Spinal cord (tissue), 10 donors: ENCODE measurements around the gene CAPS. TPM values are rescaled to one million over a fixed set of nuclear protein-coding genes. Genes with fewer than 3 reads are reported as not detected.

Source experiments
- DNase-seq, 6 donors: peaks; one replicate each; pipeline versions ENCODE4 v3.0.0 to v3.0.0-alpha.2; 2013 to 2015; ENCODE audit warnings: low spot score in 6 of 6, low read depth in 4 of 6
- H3K27ac ChIP-seq: one replicate; pipeline ENCODE4 v1.5.1; 2013; ENCODE audit warnings: low read depth, low read length, control low read depth
- H3K27me3 ChIP-seq: one replicate; pipeline ENCODE4 v1.6.1; 2013; ENCODE audit warnings: low read length; ENCODE audit not compliant: control insufficient read depth, insufficient read depth
- H3K36me3 ChIP-seq: one replicate; pipeline ENCODE4 v1.6.1; 2013; ENCODE audit warnings: low read length; ENCODE audit not compliant: control insufficient read depth, insufficient read depth
- H3K4me1 ChIP-seq: one replicate; pipeline ENCODE4 v1.6.1; 2013; ENCODE audit warnings: low read length; ENCODE audit not compliant: control insufficient read depth, insufficient read depth
- H3K4me3 ChIP-seq: one replicate; pipeline ENCODE4 v1.5.1; 2013; ENCODE audit warnings: low read depth, low read length, control low read depth
- H3K9me3 ChIP-seq: one replicate; pipeline ENCODE4 v1.6.1; 2013; ENCODE audit warnings: low read length; ENCODE audit not compliant: control insufficient read depth, insufficient read depth
- WGBS: methylation state at CpG from one replicate; pipeline ENCODE4 v1.1.5; 2013; ENCODE audit warnings: missing lambda C conversion rate; ENCODE audit not compliant: insufficient coverage; 5-methylcytosine and 5-hydroxymethylcytosine counted together
- polyA plus RNA-seq, 2 donors: library from polyadenylated mRNA; unstranded; fragments of 120-200 nt; gene quantifications; one replicate each; pipeline ENCODE4 v1.2.1, GENCODE V29; 2013; ENCODE audit not compliant: insufficient read length in 2 of 2
- total RNA-seq, 2 donors: library from RNA; depleted of rRNA in 1 of 2; stranded (reverse); fragments of 120-200 nt in 1 of 2; fragments of >200 nt in 1 of 2; gene quantifications; one replicate each; pipeline versions ENCODE4 v1.2.3 to v1.2.4, GENCODE V29; 2013 to 2014
- donor health status: healthy.

Gene CAPS
- total and polyA plus RNA-seq, 4 donors = 15.3 to 85.3 (median 49.4) TPM

DNA sequence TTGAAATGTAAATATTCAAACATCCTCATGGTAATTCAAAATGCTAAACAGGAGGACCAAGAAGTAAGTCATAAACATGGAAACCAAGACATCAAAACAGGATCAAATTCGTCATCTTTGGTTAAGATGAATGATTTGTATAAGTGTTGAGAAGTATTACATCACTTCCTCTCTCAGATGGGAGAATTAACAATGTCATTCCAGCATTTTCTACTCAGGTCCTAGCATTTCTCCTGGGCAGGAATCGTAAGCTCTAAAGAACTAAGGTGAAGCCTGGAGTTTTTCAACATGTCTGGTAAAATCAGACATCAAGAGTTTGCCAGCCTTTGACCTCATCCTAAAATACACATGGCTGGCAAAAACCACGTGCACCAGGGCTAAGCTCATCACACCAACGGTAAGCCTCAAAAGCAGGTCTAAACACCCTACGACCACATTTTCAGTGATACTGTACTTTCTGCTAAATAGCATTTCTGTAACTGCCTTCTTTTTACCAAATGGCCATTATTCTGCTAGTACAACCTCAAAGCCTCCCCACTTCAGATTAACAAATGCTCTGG is 39.1 kb downstream of the CAPS start:
- no peak for DNase-seq
- Histone ChIP-seq H3K27me3 (no peaks in the 10 kb centered on the region), H3K36me3 (peaks cover 13% of the 10 kb centered on the region), H3K9me3 (no peaks in the 10 kb centered on the region), H3K4me3 (no peak overlapping the region), H3K4me1 (peaks cover 74% of the 10 kb centered on the region), H3K27ac (no peak overlapping the region)
- 51% methylated on average over 4 of the region's 5 CpGs for WGBS

- peaks cover 18% of the 10 kb centered on the region for H3K36me3 ChIP-seq
- peaks cover 74% of the 10 kb centered on the region for H3K4me1 ChIP-seq
- no peak overlapping the region for H3K27ac ChIP-seq
- H3K4me3 ChIP-seq = no peak overlapping the region
- no peaks in the 10 kb centered on the region for H3K27me3 ChIP-seq
- no peaks in the 10 kb centered on the region for H3K9me3 ChIP-seq
- no peak for DNase-seq
- 38% methylated on average over 14 of the region's 17 CpGs for WGBS
Observed at GRCh38 chr19:5953680-5954213, 39.7 kb downstream of the CAPS start.

GRCh38 chr19:5954293-5954692 is 40.2 kb downstream of the CAPS start:
- H3K4me1 ChIP-seq = peaks cover 74% of the 10 kb centered on the region

GRCh38 chr19:5955636-5955935 is 41.5 kb downstream of the CAPS start:
- Histone ChIP-seq H3K9me3 (no peaks in the 10 kb centered on the region), H3K27me3 (no peaks in the 10 kb centered on the region), H3K4me1 (peaks cover 74% of the 10 kb centered on the region), H3K4me3 (no peak overlapping the region), H3K27ac (no peak overlapping the region), H3K36me3 (peaks cover 24% of the 10 kb centered on the region)
- no peak for DNase-seq
- 58% methylated on average over 2 of the region's 3 CpGs for WGBS

More at GRCh38 chr19:5954293-5954692, 40.2 kb downstream of the CAPS start:
- H3K9me3 ChIP-seq = no peaks in the 10 kb centered on the region
- no peaks in the 10 kb centered on the region for H3K27me3 ChIP-seq
- peaks cover 23% of the 10 kb centered on the region for H3K36me3 ChIP-seq
- DNase-seq = no peak
- 56% methylated on average over 3 of the region's 6 CpGs for WGBS
- peak overlapping the region; percentile 45 for H3K27ac ChIP-seq
- H3K4me3 ChIP-seq = no peak overlapping the region

DNA sequence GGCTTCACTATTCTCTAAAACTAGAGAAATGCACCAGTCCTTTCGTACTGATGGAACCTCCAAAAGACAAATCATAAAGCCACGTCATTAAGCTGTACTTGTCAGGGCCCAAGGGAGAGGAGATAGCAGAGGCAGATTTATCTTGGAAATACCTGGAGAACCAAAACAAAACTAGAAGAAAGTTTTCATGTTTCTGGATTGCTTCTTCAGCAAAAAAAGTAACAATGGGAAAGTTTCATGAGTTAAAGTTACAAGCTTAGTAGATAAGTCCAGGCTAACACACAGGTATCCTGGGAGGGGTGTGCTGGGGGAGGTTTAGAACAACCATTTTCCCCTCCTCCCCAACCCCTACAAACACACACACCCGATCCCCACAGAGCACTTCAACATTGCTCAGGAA is 42.3 kb downstream of the CAPS start:
- H3K9me3 ChIP-seq = no peaks in the 10 kb centered on the region
- no peak overlapping the region for H3K27ac ChIP-seq
- peaks cover 24% of the 10 kb centered on the region for H3K36me3 ChIP-seq
- H3K27me3 ChIP-seq = no peaks in the 10 kb centered on the region
- DNase-seq = no peak
- 80% methylated on average over 2 of the region's 3 CpGs for WGBS
- H3K4me3 ChIP-seq = no peak overlapping the region
- H3K4me1 ChIP-seq = peaks cover 78% of the 10 kb centered on the region

DNA sequence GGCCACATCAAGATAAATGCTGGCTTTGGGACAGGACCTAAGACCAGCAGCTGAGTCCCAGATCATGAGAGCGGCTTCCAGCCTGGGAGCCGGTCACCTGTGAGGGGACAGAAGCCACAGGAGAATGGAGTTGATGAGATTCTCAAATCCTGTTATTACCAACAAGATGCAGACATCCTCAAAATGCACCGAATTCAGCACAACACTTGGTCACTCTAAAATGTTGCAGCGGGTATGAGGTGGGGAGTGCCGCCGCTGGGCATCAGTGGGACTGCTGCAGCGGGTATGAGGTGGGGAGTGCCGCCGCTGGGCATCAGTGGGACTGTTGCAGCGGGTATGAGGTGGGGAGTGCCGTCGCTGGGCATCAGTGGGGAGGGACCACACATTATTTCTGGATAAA is 42.7 kb downstream of the CAPS start:
- 97% methylated on average over 7 of the region's 12 CpGs for WGBS
- DNase-seq = no peak
- H3K36me3 ChIP-seq = peaks cover 23% of the 10 kb centered on the region
- H3K4me1 ChIP-seq = peaks cover 78% of the 10 kb centered on the region
- no peaks in the 10 kb centered on the region for H3K27me3 ChIP-seq
- H3K27ac ChIP-seq = no peak overlapping the region
- H3K4me3 ChIP-seq = no peak overlapping the region
- no peaks in the 10 kb centered on the region for H3K9me3 ChIP-seq

GRCh38 chr19:5957170-5957569 is 43.1 kb downstream of the CAPS start:
- Histone ChIP-seq H3K9me3 (no peaks in the 10 kb centered on the region), H3K27ac (no peak overlapping the region), H3K27me3 (no peaks in the 10 kb centered on the region), H3K4me1 (peaks cover 78% of the 10 kb centered on the region), H3K36me3 (peaks cover 23% of the 10 kb centered on the region), H3K4me3 (no peak overlapping the region)
- WGBS = 69% methylated on average over 4 of the region's 10 CpGs
- DNase-seq = no peak

DNA sequence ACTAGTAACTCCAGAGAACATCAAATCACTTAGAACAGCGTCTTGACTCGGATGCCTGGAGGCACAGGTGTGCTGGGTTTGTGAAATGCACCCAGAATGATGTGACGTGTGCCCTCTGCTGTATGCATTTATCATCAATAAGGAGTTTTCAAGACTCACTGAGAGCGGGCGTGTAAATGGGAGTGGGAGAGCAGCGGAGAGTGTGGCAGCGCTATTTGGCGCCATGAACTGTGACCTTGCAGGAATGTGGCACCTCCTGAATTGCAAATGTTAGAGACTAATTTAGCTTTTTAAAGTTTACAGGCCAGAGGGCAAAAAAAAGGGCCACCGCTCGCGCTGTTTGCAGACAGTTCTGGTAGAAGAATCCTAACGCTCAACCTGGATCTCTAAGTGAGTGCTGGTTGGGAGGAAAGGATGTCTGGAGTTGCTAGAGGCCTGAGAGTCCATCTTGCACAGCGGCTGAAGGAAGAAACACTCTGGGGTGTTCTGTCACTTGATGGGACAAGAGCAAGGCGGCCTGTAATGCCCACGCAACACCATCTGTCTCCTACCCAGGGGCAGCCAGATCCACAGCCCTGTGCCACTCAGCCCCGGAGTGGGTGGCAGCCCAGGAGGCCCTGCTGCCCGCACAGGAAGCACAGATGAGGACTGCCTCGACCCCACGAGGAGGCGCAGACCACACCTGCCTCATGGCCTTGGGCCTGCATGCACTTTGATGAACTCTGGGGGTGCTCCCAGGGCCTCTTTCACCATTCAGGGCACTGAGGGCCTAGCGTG is 44.2 kb downstream of the CAPS start:
- Histone ChIP-seq H3K36me3 (peaks cover 23% of the 10 kb centered on the region), H3K9me3 (no peaks in the 10 kb centered on the region), H3K27me3 (no peaks in the 10 kb centered on the region), H3K4me3 (no peak overlapping the region), H3K4me1 (peaks cover 77% of the 10 kb centered on the region), H3K27ac (no peak overlapping the region)
- 78% methylated on average over 19 of the region's 21 CpGs for WGBS
- DNase-seq = no peak

- no peak for DNase-seq
- Histone ChIP-seq H3K27me3 (no peaks in the 10 kb centered on the region), H3K36me3 (peaks cover 24% of the 10 kb centered on the region), H3K4me3 (no peak overlapping the region), H3K4me1 (peaks cover 75% of the 10 kb centered on the region), H3K27ac (no peak overlapping the region), H3K9me3 (no peaks in the 10 kb centered on the region)
- WGBS = 82% methylated on average over 10 of the region's 10 CpGs
Observed at GRCh38 chr19:5958851-5959122, 44.7 kb downstream of the CAPS start.
